HFFc6 (cell line): ENCODE results near the gene SENP2. TPM values are rescaled to one million over a fixed set of nuclear protein-coding genes. Genes with fewer than 3 reads are reported as not detected.
"Not testable (repeated sequence)": the region's sequence is repeated elsewhere in the genome, so short reads cannot be mapped to it uniquely, and the experiment has no call there.

Source experiments
- DNase-seq: peaks from one replicate; pipeline ENCODE4 v3.0.0-alpha.2; 2018
- H3K27ac Mint-ChIP-seq: 2 replicates; pipeline ENCODE4 v1.8.0; 2020; ENCODE audit warnings: mild to moderate bottlenecking, mixed read lengths
- H3K27me3 Mint-ChIP-seq: 2 replicates; pipeline ENCODE4 v1.8.0; 2021; ENCODE audit warnings: mild to moderate bottlenecking, moderate library complexity, mixed read lengths; ENCODE audit not compliant: insufficient read depth
- H3K36me3 Mint-ChIP-seq: 2 replicates; pipeline ENCODE4 v1.8.0; 2021; ENCODE audit warnings: low read depth, mixed read lengths
- H3K4me1 Mint-ChIP-seq: 2 replicates; pipeline ENCODE4 v1.8.0; 2020; ENCODE audit warnings: low read depth, mixed read lengths
- H3K4me3 Mint-ChIP-seq: 2 replicates; pipeline ENCODE4 v1.8.0; 2020; ENCODE audit warnings: mild to moderate bottlenecking, moderate library complexity, mixed read lengths
- H3K9me3 Mint-ChIP-seq: 2 replicates; pipeline ENCODE4 v1.8.0; 2020; ENCODE audit warnings: mild to moderate bottlenecking, mixed read lengths
- total RNA-seq, 6 experiments: library from RNA; stranded (reverse); fragmentation: NEBNext Ultra II Directional; extraction: Animal tissue kit (Norgen Biotek cat#: 25700); gene quantifications; 2 replicates in 1 of 6; 3 replicates in 5 of 6; pipeline ENCODE4 v1.2.3, GENCODE V29; 2021
- TF ChIP-seq, protein P1 (sequence below): fragments of 200-600 bp; sonication (generic); IDR thresholded peaks from 2 replicates; pipeline ENCODE4 v1.5.0; 2021; ENCODE audit warnings: antibody characterized with exemption, mild to moderate bottlenecking

SENP2 gene
- total RNA-seq, 6 experiments from 2014 or later = 38.6 to 47.0 (median 42.7) TPM

DNA sequence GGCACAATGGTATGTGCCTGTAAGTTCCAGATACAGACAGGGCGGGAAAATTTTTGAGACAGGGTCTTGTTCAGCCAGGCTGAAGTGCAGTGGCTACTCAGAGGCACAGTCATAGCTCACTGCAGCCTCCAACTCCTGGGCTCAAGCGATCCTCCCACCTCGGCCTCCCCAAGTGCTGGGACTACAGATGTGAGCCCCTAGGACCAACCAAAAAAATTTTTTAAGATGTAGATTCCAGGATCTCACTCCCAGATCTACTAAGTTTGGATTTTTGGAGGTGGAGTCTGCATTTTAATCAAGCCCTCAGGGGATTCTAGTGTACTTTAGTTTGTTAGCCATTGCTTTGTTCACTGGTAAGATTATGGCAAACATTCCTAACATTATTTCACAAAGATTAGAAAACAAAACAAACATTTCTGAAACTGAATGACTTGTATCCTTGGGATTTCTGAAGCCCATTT lies 36.4 kb upstream of the SENP2 start:
- H3K4me3 Mint-ChIP-seq = peak overlapping the region; percentile 57; the same call in 1 of the 2 replicates
- H3K4me1 Mint-ChIP-seq = peaks cover 37% of the 10 kb centered on the region
- no peaks in the 10 kb centered on the region for H3K27me3 Mint-ChIP-seq
- DNase-seq = peak; percentile 57
- peak overlapping the region; percentile 64 for H3K27ac Mint-ChIP-seq
- TF ChIP-seq, protein P1, sequence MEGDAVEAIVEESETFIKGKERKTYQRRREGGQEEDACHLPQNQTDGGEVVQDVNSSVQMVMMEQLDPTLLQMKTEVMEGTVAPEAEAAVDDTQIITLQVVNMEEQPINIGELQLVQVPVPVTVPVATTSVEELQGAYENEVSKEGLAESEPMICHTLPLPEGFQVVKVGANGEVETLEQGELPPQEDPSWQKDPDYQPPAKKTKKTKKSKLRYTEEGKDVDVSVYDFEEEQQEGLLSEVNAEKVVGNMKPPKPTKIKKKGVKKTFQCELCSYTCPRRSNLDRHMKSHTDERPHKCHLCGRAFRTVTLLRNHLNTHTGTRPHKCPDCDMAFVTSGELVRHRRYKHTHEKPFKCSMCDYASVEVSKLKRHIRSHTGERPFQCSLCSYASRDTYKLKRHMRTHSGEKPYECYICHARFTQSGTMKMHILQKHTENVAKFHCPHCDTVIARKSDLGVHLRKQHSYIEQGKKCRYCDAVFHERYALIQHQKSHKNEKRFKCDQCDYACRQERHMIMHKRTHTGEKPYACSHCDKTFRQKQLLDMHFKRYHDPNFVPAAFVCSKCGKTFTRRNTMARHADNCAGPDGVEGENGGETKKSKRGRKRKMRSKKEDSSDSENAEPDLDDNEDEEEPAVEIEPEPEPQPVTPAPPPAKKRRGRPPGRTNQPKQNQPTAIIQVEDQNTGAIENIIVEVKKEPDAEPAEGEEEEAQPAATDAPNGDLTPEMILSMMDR = no peak
- H3K36me3 Mint-ChIP-seq = no peaks in the 10 kb centered on the region
- H3K9me3 Mint-ChIP-seq = no peaks in the 10 kb centered on the region

DNA sequence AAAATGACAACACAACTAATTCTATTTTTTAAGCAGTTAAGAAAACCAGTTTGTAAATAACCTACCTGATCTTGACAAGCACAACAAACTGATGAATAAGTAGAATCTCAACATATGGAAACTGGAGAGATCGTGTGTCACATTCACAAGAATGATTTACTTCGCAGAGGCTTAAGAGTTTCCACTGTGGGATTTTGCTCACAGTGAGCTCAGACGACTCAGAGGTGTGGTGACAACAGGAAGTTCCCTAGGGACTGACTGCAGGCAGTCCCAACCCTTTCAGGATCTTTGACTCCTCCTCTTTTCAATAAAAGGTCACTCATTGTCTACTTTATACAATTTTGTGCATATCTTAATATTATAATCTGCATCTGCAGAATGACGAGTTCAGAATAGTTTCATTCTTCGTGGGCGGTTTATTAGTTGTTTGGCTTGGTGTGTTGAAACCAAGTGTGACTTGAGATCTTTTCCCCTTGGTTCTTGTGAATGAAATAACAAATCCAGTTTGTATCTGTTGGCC lies 33.7 kb upstream of the SENP2 start, which contains the start of gene LIPH:
LIPH (minus strand) TSS at position 231 of the 520 bp plus-strand sequence; CDS start at position 114, 117 bp downstream.
- H3K27ac Mint-ChIP-seq = no peak within 1 kb of the TSS; the same call in 1 of the 2 replicates
- peak; percentile 8 for DNase-seq
- TF ChIP-seq, protein P1 = no peak
- no peaks in the 10 kb centered on the region for H3K27me3 Mint-ChIP-seq
- H3K9me3 Mint-ChIP-seq = no peaks in the 10 kb centered on the region
- H3K4me3 Mint-ChIP-seq = peak within 1 kb of the TSS; percentile 35
- no peaks in the 10 kb centered on the region for H3K36me3 Mint-ChIP-seq
- peaks cover 28% of the 10 kb centered on the region for H3K4me1 Mint-ChIP-seq

DNA sequence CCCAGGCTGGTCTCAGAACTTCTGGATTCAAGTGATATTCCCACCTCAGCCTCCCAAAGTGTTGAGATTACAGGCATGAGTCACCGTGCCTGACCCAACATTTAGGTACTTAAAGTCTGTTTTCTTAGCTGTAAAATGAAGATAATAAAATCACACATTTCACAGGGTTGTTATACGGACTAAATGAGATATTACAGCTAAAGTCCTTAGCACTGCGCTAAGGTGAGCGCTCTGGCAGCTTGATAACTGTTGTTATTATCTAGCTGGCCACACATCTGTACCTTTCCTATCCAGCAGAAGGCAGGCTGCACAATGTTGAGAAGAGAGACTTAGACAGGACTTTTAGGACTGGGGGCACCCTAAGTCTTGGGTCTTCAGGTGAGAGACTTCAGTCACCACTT lies 31.0 kb upstream of the SENP2 start:
- no peak overlapping the region for H3K4me3 Mint-ChIP-seq

DNA sequence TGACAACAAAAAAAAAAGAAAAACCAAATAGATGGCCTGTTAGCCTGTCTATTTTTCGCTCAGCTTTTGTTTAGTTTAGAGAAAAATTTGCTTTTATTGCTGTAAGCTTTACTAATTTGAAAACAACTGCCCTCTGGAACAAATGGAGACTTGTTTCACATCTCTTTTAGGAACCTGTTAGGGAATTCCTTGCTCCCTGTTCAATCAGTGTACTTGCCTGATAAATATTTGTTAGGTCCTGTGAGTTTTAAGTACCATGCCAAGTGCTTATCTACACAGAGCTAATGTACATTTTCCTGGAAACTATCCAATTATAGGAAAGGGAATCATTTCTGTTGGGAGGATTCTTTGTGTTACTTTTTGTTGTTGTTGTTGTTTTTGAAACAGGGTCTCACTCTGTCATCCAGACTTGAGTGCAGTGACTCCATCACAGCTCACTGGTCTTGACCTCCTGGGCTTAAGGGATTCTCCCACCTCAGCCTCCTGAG lies 30.2 kb upstream of the SENP2 start:
- H3K27me3 Mint-ChIP-seq = peaks cover 2% of the 10 kb centered on the region
- TF ChIP-seq, protein P1 = no peak
- H3K27ac Mint-ChIP-seq = no peak overlapping the region
- H3K9me3 Mint-ChIP-seq = no peaks in the 10 kb centered on the region
- DNase-seq = no peak
- no peaks in the 10 kb centered on the region for H3K36me3 Mint-ChIP-seq
- H3K4me1 Mint-ChIP-seq = peaks cover 25% of the 10 kb centered on the region
- H3K4me3 Mint-ChIP-seq = no peak overlapping the region

More for the DNA sequence above, 31.0 kb upstream of the SENP2 start:
- TF ChIP-seq, protein P1 = no peak
- no peak overlapping the region for H3K27ac Mint-ChIP-seq
- H3K36me3 Mint-ChIP-seq = no peaks in the 10 kb centered on the region
- no peaks in the 10 kb centered on the region for H3K9me3 Mint-ChIP-seq
- H3K27me3 Mint-ChIP-seq = no peaks in the 10 kb centered on the region; the same call in 1 of the 2 replicates
- H3K4me1 Mint-ChIP-seq = peaks cover 28% of the 10 kb centered on the region
- DNase-seq = no peak

DNA sequence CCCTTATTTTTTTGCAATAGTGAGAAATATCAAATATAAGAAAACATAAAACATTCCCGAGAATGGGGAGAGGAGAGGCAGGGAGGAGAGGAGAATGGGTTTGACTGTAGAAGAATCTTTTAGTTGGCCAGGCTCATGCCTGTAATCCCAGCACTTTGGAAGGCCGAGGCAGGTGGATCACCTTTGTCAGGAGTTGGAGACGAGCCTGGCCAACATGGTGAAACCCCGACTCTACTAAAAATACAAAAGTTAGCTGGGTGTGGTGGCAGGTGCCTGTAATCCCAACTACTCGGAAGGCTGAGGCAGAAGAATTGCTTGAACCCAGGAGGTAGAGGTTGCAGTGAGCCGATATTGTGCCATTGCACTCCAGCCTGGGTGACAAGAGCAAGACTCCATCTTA lies 29.5 kb upstream of the SENP2 start:
- DNase-seq, H3K27ac Mint-ChIP-seq, H3K27me3 Mint-ChIP-seq, H3K36me3 Mint-ChIP-seq, H3K4me3 Mint-ChIP-seq, H3K9me3 Mint-ChIP-seq: not testable (repeated sequence)
- peaks cover 25% of the 10 kb centered on the region for H3K4me1 Mint-ChIP-seq

DNA sequence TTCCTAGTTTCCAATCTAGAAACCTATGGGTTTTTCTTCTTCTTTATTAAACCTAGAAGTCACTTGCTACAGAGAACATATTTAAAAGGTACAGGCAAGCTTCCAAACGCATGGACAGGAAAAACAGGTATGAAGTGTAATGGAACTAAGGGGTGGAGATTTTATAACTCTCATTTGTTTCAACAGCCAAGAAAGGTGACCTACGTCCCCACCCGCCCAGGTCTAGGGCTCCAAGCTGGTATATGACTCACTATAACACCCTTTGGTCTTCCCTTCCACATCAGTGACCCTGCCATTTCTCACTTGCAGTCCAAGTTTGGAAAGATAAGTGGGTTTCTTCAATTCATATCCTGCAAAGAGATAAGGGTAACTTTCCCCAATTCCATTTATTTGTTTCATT lies 27.7 kb upstream of the SENP2 start:
- TF ChIP-seq, protein P1 = no peak
- H3K4me3 Mint-ChIP-seq = no peak overlapping the region
- H3K27me3 Mint-ChIP-seq = peaks cover 9% of the 10 kb centered on the region
- no peaks in the 10 kb centered on the region for H3K36me3 Mint-ChIP-seq
- H3K4me1 Mint-ChIP-seq = peaks cover 21% of the 10 kb centered on the region
- no peak overlapping the region for H3K27ac Mint-ChIP-seq
- DNase-seq = no peak
- H3K9me3 Mint-ChIP-seq = no peaks in the 10 kb centered on the region
